Measurements from ENCODE around the gene FLNC. TPM values are rescaled to one million over a fixed set of nuclear protein-coding genes. Genes with fewer than 3 reads are reported as not detected.

The FLNC gene
- total RNA-seq, 1 experiment from 2014 or later = 254 TPM

- no peak for DNase-seq (ENCODE audit: low read depth)
Measured at GRCh38 chr7:128861957-128862570, 31.9 kb downstream of the FLNC start.

- DNase-seq (ENCODE audit: low read depth) = peak; percentile 98
Measured at GRCh38 chr7:128862571-128863432, 32.6 kb downstream of the FLNC start, which contains the start of gene ATP6V1F. Gene ATP6V1F (plus strand): TSS chr7:128862856. CDS start chr7:128862905, 49 bp downstream.

- DNase-seq (ENCODE audit: low read depth) = peak; percentile 89
Measured at GRCh38 chr7:128863433-128863989, 33.3 kb downstream of the FLNC start.

- DNase-seq (ENCODE audit: low read depth) = no peak
Measured at GRCh38 chr7:128865303-128865702, 35.1 kb downstream of the FLNC start.

GRCh38 chr7:128865996-128866877 is 36.0 kb downstream of the FLNC start:
- DNase-seq (ENCODE audit: low read depth) = no peak

GRCh38 chr7:128867241-128867640 is 37.0 kb downstream of the FLNC start:
- no peak for DNase-seq (ENCODE audit: low read depth)

GRCh38 chr7:128867842-128868623 is 37.8 kb downstream of the FLNC start:
- DNase-seq (ENCODE audit: low read depth) = no peak

- DNase-seq (ENCODE audit: low read depth) = no peak
Measured at GRCh38 chr7:128868624-128869137, 38.5 kb downstream of the FLNC start.

GRCh38 chr7:128869138-128869943 is 39.1 kb downstream of the FLNC start:
- no peak for DNase-seq (ENCODE audit: low read depth)

GRCh38 chr7:128869944-128870285 is 39.7 kb downstream of the FLNC start:
- no peak for DNase-seq (ENCODE audit: low read depth)

GRCh38 chr7:128871050-128871449 is 40.8 kb downstream of the FLNC start:
- no peak for DNase-seq (ENCODE audit: low read depth)

- no peak for DNase-seq (ENCODE audit: low read depth)
Measured at GRCh38 chr7:128872394-128872824, 42.2 kb downstream of the FLNC start.

- no peak for DNase-seq (ENCODE audit: low read depth)
Measured at GRCh38 chr7:128873234-128873633, 43.0 kb downstream of the FLNC start.

- DNase-seq (ENCODE audit: low read depth) = no peak
Measured at GRCh38 chr7:128874140-128875031, 44.2 kb downstream of the FLNC start.

GRCh38 chr7:128875523-128875948 is 45.3 kb downstream of the FLNC start:
- DNase-seq (ENCODE audit: low read depth) = no peak

- no peak for DNase-seq (ENCODE audit: low read depth)
Measured at GRCh38 chr7:128876127-128876526, 45.9 kb downstream of the FLNC start.

- no peak for DNase-seq (ENCODE audit: low read depth)
Measured at GRCh38 chr7:128876586-128876977, 46.4 kb downstream of the FLNC start.

- no peak for DNase-seq (ENCODE audit: low read depth)
Measured at GRCh38 chr7:128876978-128877755, 47.0 kb downstream of the FLNC start.

Data from LHCN-M2 (cell line).